ENCODE measurements around the gene RALGDS.
A peak's percentile ranks its signal among the peaks of the same experiment; 100 is the strongest.

The RALGDS gene

DNA sequence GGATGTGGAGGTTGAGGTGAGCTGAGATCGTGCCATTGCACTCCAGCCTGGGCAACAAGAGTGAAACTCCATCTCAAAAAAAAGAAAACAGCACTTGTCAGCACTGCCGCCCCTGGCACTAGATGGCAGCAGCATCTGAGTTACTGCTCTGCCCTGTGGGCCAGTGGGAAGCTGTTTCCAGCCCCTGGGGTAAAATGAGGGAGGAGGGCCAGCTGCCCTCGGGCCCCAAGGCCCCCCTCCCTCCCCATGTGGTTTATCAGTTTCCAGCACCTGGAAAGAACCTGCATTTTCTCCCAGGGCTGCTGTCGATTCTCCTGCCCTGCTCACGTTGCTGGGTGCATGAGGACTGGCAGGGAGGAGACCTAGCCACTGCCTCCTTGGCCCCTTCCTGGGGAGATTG, 72.4 kb downstream of the RALGDS start:
- H3K27me3 ChIP-seq (ENCODE audit: insufficient read depth, poor library complexity, severe bottlenecking), result no peaks in the 10 kb centered on the region
- ATAC-seq (ENCODE audit: low read depth), result peak; percentile 76; the same call in 2 of the 3 replicates
- DNase-seq (ENCODE audit: low spot score), result no peak
- no peaks in the 10 kb centered on the region for H3K9me3 ChIP-seq (ENCODE audit: severe bottlenecking)
- H3K36me3 ChIP-seq (ENCODE audit: low read depth), result peaks cover 92% of the 10 kb centered on the region
- H3K27ac ChIP-seq (ENCODE audit: poor library complexity, severe bottlenecking), result no peak overlapping the region
- TF ChIP-seq, protein P1, sequence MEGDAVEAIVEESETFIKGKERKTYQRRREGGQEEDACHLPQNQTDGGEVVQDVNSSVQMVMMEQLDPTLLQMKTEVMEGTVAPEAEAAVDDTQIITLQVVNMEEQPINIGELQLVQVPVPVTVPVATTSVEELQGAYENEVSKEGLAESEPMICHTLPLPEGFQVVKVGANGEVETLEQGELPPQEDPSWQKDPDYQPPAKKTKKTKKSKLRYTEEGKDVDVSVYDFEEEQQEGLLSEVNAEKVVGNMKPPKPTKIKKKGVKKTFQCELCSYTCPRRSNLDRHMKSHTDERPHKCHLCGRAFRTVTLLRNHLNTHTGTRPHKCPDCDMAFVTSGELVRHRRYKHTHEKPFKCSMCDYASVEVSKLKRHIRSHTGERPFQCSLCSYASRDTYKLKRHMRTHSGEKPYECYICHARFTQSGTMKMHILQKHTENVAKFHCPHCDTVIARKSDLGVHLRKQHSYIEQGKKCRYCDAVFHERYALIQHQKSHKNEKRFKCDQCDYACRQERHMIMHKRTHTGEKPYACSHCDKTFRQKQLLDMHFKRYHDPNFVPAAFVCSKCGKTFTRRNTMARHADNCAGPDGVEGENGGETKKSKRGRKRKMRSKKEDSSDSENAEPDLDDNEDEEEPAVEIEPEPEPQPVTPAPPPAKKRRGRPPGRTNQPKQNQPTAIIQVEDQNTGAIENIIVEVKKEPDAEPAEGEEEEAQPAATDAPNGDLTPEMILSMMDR (IDR thresholded peaks at IDR 0.05; ENCODE audit: poor library complexity, severe bottlenecking), result peak; percentile 61
- H3K4me1 ChIP-seq (ENCODE audit: insufficient read depth, poor library complexity, severe bottlenecking), result no peaks in the 10 kb centered on the region
- no peak overlapping the region for H3K4me3 ChIP-seq (ENCODE audit: severe bottlenecking)

All from RWPE2 (cell line).